H1 (cell line): ENCODE measurements around the gene MPND. TPM values are rescaled to one million over a fixed set of nuclear protein-coding genes. Genes with fewer than 3 reads are reported as not detected.

ENCODE experiments used
- CTCF ChIA-PET: fragments of 300-600 bp; sonication (Branson Sonifier 250); formaldehyde crosslinking; loops from one replicate; lab custom pipeline; 2021; ENCODE audit not compliant: partially characterized antibody; lab: Charles Lee
- POLR2A ChIA-PET: fragments of 300-600 bp; sonication (Branson Sonifier 250); formaldehyde crosslinking; loops from one replicate; lab custom pipeline; 2021; ENCODE audit warnings: inconsistent platforms; ENCODE audit not compliant: partially characterized antibody; lab: Charles Lee
- DNase-seq, 2 experiments: peaks; one replicate each; pipeline versions ENCODE4 v3.0.0 to v3.0.0-alpha.2; 2010 to 2022; ENCODE audit warnings: low spot score in 2 of 2, low read depth in 1 of 2, mixed read lengths in 1 of 2
- FAIRE-seq: peaks from 2 replicates; lab custom pipeline; 2011; peaks lifted over from hg19 to GRCh38; lab: Jason Lieb, UNC
- H2AFZ ChIP-seq: 2 replicates; pipeline ENCODE4 v1.8.1; 2012; ENCODE audit warnings: low read length, inconsistent platforms
- H2AK5ac ChIP-seq: 2 replicates; pipeline ENCODE4 v1.6.1; 2013; ENCODE audit warnings: low read depth, low read length
- H2BK120ac ChIP-seq: replicated peaks from 2 replicates; pipeline ENCODE3; 2013; ENCODE audit warnings: low read depth, low read length, inconsistent platforms
- H2BK12ac ChIP-seq: 2 replicates; pipeline ENCODE4 v1.6.1; 2013; ENCODE audit warnings: low read depth, low read length
- H2BK15ac ChIP-seq: 2 replicates; pipeline ENCODE4 v1.6.1; 2013; ENCODE audit warnings: low read length
- H2BK20ac ChIP-seq: 2 replicates; pipeline ENCODE4 v1.6.1; 2013; ENCODE audit warnings: low read length
- H2BK5ac ChIP-seq: 2 replicates; pipeline ENCODE4 v1.6.1; 2013; ENCODE audit warnings: low read depth, low read length
- H3K14ac ChIP-seq: 2 replicates; pipeline ENCODE4 v1.6.1; 2013; ENCODE audit warnings: inconsistent platforms; ENCODE audit not compliant: insufficient read length
- H3K18ac ChIP-seq: 2 replicates; pipeline ENCODE4 v1.6.1; 2013; ENCODE audit warnings: low read length; ENCODE audit errors: extremely low read depth
- H3K23ac ChIP-seq: 2 replicates; pipeline ENCODE4 v1.6.1; 2013; ENCODE audit warnings: inconsistent platforms; ENCODE audit not compliant: insufficient read length
- H3K23me2 ChIP-seq: 2 replicates; pipeline ENCODE4 v1.6.1; 2013; ENCODE audit warnings: low read depth, low read length
- H3K27ac ChIP-seq: 2 replicates; pipeline ENCODE4 v1.6.1; 2011; ENCODE audit warnings: low read depth, low read length, inconsistent platforms
- H3K27me3 ChIP-seq, 4 experiments: replicated peaks in 1 of 4; 1 replicate in 1 of 4; 2 replicates in 3 of 4; pipeline versions ENCODE4 v1.6.1 to v1.8.1; 2011 to 2013; ENCODE audit warnings: low read length in 3 of 4, mild to moderate bottlenecking in 3 of 4, inconsistent platforms in 2 of 4, mixed read lengths in 2 of 4, moderate library complexity in 1 of 4; ENCODE audit not compliant: control insufficient read depth in 3 of 4, insufficient read depth in 3 of 4; ENCODE audit errors: extremely low read depth in 1 of 4
- H3K36me3 ChIP-seq, 4 experiments: 2 replicates each; pipeline versions ENCODE4 v1.6.1 to v1.8.1; 2011 to 2013; ENCODE audit warnings: mild to moderate bottlenecking in 4 of 4, low read length in 3 of 4, moderate library complexity in 2 of 4, control low read depth in 1 of 4, inconsistent platforms in 1 of 4; ENCODE audit not compliant: insufficient read depth in 4 of 4, control insufficient read depth in 2 of 4
- H3K4ac ChIP-seq: replicated peaks from 2 replicates; pipeline ENCODE3; 2013; ENCODE audit warnings: low read length, low read depth, mixed read lengths, inconsistent platforms; ENCODE audit not compliant: insufficient read length
- H3K4me1 ChIP-seq, 4 experiments: replicated peaks in 1 of 4; 1 replicate in 1 of 4; 2 replicates in 3 of 4; pipeline versions ENCODE4 v1.6.1 to v1.8.1; 2011 to 2013; ENCODE audit warnings: low read length in 3 of 4, inconsistent platforms in 2 of 4, mixed read lengths in 1 of 4; ENCODE audit not compliant: insufficient read depth in 4 of 4, control insufficient read depth in 3 of 4
- H3K4me2 ChIP-seq, 2 experiments: 2 replicates each; pipeline versions ENCODE4 v1.6.1 to v1.8.1; 2011 to 2013; ENCODE audit warnings: low read depth in 2 of 2, low read length in 2 of 2, control low read depth in 1 of 2, inconsistent platforms in 1 of 2, mild to moderate bottlenecking in 1 of 2; ENCODE audit not compliant: insufficient read depth in 1 of 2
- H3K4me3 ChIP-seq, 4 experiments: fragments of 200-600, 300-600 bp in 1 of 4; sonication (generic), shearing (Covaris generic), sonication (Bioruptor Twin) in 1 of 4; 2 replicates each; pipeline versions ENCODE4 v1.5.1 to v1.8.1; 2011 to 2016; ENCODE audit warnings: low read length in 4 of 4, low read depth in 3 of 4, control low read depth in 2 of 4, inconsistent platforms in 2 of 4, mild to moderate bottlenecking in 2 of 4, mixed read lengths in 1 of 4, moderate library complexity in 1 of 4; ENCODE audit not compliant: insufficient read depth in 2 of 4; ENCODE audit errors: extremely low read depth in 1 of 4
- H3K56ac ChIP-seq: replicated peaks from 2 replicates; pipeline ENCODE3; 2013; ENCODE audit warnings: low read depth, mild to moderate bottlenecking, mixed read lengths, low read length, inconsistent platforms; ENCODE audit not compliant: insufficient read length
- H3K79me1 ChIP-seq: 2 replicates; pipeline ENCODE4 v1.6.1; 2013; ENCODE audit warnings: low read depth, low read length, control low read depth
- H3K79me2 ChIP-seq, 2 experiments: 2 replicates each; pipeline versions ENCODE4 v1.6.1 to v1.8.1; 2012 to 2013; ENCODE audit warnings: low read length in 2 of 2, mild to moderate bottlenecking in 2 of 2, inconsistent platforms in 1 of 2; ENCODE audit not compliant: insufficient read depth in 2 of 2, control insufficient read depth in 1 of 2
- H3K9ac ChIP-seq, 4 experiments: replicated peaks in 1 of 4; 1 replicate in 1 of 4; 2 replicates in 3 of 4; pipeline versions ENCODE4 v1.6.1 to v1.8.1; 2011 to 2013; ENCODE audit warnings: low read depth in 3 of 4, low read length in 3 of 4, control low read depth in 2 of 4, mild to moderate bottlenecking in 2 of 4, moderate library complexity in 2 of 4, inconsistent platforms in 1 of 4; ENCODE audit errors: extremely low read depth in 1 of 4
- H3K9me3 ChIP-seq, 2 experiments: 2 replicates each; pipeline versions ENCODE4 v1.6.1 to v1.8.1; 2012 to 2013; ENCODE audit warnings: mild to moderate bottlenecking in 2 of 2, moderate library complexity in 2 of 2, control low read depth in 1 of 2, inconsistent platforms in 1 of 2, low read depth in 1 of 2, low read length in 1 of 2, mixed read lengths in 1 of 2; ENCODE audit not compliant: insufficient read depth in 2 of 2
- H4K20me1 ChIP-seq, 2 experiments: replicated peaks in 1 of 2; 2 replicates each; pipeline versions ENCODE3 to v1.8.1; 2011 to 2013; ENCODE audit warnings: inconsistent platforms in 2 of 2, low read length in 2 of 2, mild to moderate bottlenecking in 1 of 2; ENCODE audit not compliant: insufficient read depth in 2 of 2, control insufficient read depth in 1 of 2
- H4K5ac ChIP-seq: 2 replicates; pipeline ENCODE4 v1.6.1; 2013; ENCODE audit warnings: low read length, low read depth, mixed read lengths, inconsistent platforms; ENCODE audit not compliant: insufficient read length
- H4K8ac ChIP-seq: 2 replicates; pipeline ENCODE4 v1.8.0; 2013; ENCODE audit warnings: mild to moderate bottlenecking, moderate library complexity, low read length, inconsistent platforms; ENCODE audit not compliant: insufficient read depth; ENCODE audit errors: extremely low read depth
- H4K91ac ChIP-seq: replicated peaks from 2 replicates; pipeline ENCODE3; 2013; ENCODE audit warnings: low read length, mixed read lengths, inconsistent platforms; ENCODE audit not compliant: insufficient read length
- BACH1 ChIP-seq: IDR thresholded peaks from 2 replicates; pipeline ENCODE4 v1.6.1; 2012; ENCODE audit warnings: low read length, improper control_type of control experiment
- BRCA1 ChIP-seq: IDR thresholded peaks from 2 replicates; pipeline ENCODE4 v1.6.1; 2012; ENCODE audit warnings: low read depth, low read length, improper control_type of control experiment
- CREB1 ChIP-seq: IDR thresholded peaks from 2 replicates; pipeline ENCODE4 v1.6.1; 2012; ENCODE audit warnings: inconsistent platforms
- CTCF ChIP-seq, 3 experiments: IDR thresholded peaks; 1 replicate in 2 of 3; 2 replicates in 1 of 3; pipeline versions ENCODE4 v1.5.1 to v1.6.1; 2011; ENCODE audit warnings: low read length in 3 of 3, mild to moderate bottlenecking in 3 of 3, inconsistent platforms in 2 of 3, low read depth in 1 of 3, moderate library complexity in 1 of 3; ENCODE audit not compliant: insufficient read depth in 1 of 3; ENCODE audit errors: control extremely low read depth in 1 of 3
- EGR1 ChIP-seq: IDR thresholded peaks from 2 replicates; pipeline ENCODE4 v1.6.1; 2011; ENCODE audit warnings: low read depth, low read length, borderline replicate concordance
- EZH2 ChIP-seq: fragments of 200-600 bp; sonication (generic); IDR thresholded peaks from 2 replicates; pipeline ENCODE4 v1.7.1; 2012; ENCODE audit warnings: low read depth, mild to moderate bottlenecking, moderate library complexity, low read length, inconsistent platforms; ENCODE audit not compliant: severe bottlenecking
- JUND ChIP-seq: IDR thresholded peaks from 2 replicates; pipeline ENCODE4 v1.6.1; 2011; ENCODE audit warnings: mild to moderate bottlenecking, improper control_type of control experiment, low read length
- KDM4A ChIP-seq: IDR thresholded peaks from one replicate; pipeline ENCODE4 v1.7.1; 2012; ENCODE audit warnings: low read depth, mild to moderate bottlenecking, moderate library complexity, low read length, inconsistent platforms; ENCODE audit not compliant: severe bottlenecking
- POLR2AphosphoS5 ChIP-seq: IDR thresholded peaks from 2 replicates; pipeline ENCODE4 v1.6.1; 2011; ENCODE audit warnings: low read depth, low read length
- RFX5 ChIP-seq: IDR thresholded peaks from 2 replicates; pipeline ENCODE4 v1.6.1; 2011; ENCODE audit warnings: low read depth, low read length, improper control_type of control experiment, borderline replicate concordance
- SIX5 ChIP-seq: IDR thresholded peaks from 2 replicates; pipeline ENCODE4 v1.6.1; 2011; ENCODE audit warnings: mild to moderate bottlenecking, low read depth, low read length
- WGBS, 2 experiments: shearing (Covaris generic) in 1 of 2; methylation state at CpG; one replicate each; pipeline versions ENCODE4 v1.1.6 to v1.1.7; 2013 to 2015; ENCODE audit warnings: low lambda C conversion rate in 2 of 2, mixed read lengths in 2 of 2, inconsistent platforms in 1 of 2, low coverage in 1 of 2, missing lambda C conversion rate in 1 of 2; ENCODE audit not compliant: insufficient replicate concordance in 2 of 2, insufficient coverage in 1 of 2, insufficient read length in 1 of 2; ENCODE audit errors: extremely low coverage in 1 of 2, missing lambda C conversion rate in 1 of 2; 5-methylcytosine and 5-hydroxymethylcytosine counted together
- polyA plus RNA-seq, 7 experiments: library from polyadenylated mRNA; depleted of rRNA in 3 of 7; stranded (reverse) in 5 of 7; unstranded in 2 of 7; fragments of >200 nt in 5 of 7; fragments of 200-250 nt in 2 of 7; gene quantifications; 1 replicate in 5 of 7; 2 replicates in 1 of 7; 4 replicates in 1 of 7; pipeline versions ENCODE4 v1.2.1 to v1.2.3, GENCODE V29; 2011 to 2013; ENCODE audit warnings: missing spikeins in 2 of 7, mixed read lengths in 2 of 7
- total RNA-seq: library from RNA; stranded (reverse); fragmentation: NEBNext Ultra II Directional; extraction: Animal tissue kit (Norgen Biotek cat#: 25700); gene quantifications from 2 replicates; pipeline ENCODE4 v1.2.1, GENCODE V29; 2021

The MPND gene
- total and polyA plus RNA-seq, 2 of the 8 experiments (the other 6 are each of a cell fraction or from before 2014, with no cell fraction given): 22.9 to 27.7 TPM

- Histone ChIP-seq H4K91ac (no peak overlapping the region), H2BK5ac (peak overlapping the region; percentile 40; the same call in 1 of the 2 replicates), H4K8ac (no peak overlapping the region; the same call in none of the 2 replicates), H3K9me3 (no peaks in the 10 kb centered on the region), H3K18ac (peak overlapping the region; percentile 75; the same call in 1 of the 2 replicates), H3K4me1 (peaks cover 10 to 36% (median 26%) of the 10 kb centered on the region in 4 experiments), H2BK12ac (0 out of 2 replicates have a peak overlapping the region, but pooled peaks have one; percentile 91), H3K4ac (peak overlapping the region; percentile 71), H3K36me3 (no peaks in the 10 kb centered on the region; a peak in 1 of 8 replicates), H2BK15ac (0 out of 2 replicates have a peak overlapping the region, but pooled peaks have one; percentile 61), H3K23ac (no peak overlapping the region), H4K5ac (no peak overlapping the region), H3K4me2 (peak overlapping the region; percentile 61 to 89), H3K56ac (no peak overlapping the region), H2BK20ac (no peak overlapping the region), H3K27me3 (no peaks in the 10 kb centered on the region), H3K27ac (no peak overlapping the region), H2BK120ac (no peak overlapping the region), H4K20me1 (peaks cover 28 to 45% of the 10 kb centered on the region in 2 experiments), H3K14ac (no peak overlapping the region), H3K79me2 (peaks cover 0 to 78% of the 10 kb centered on the region in 2 experiments; a peak in 2 of 4 replicates), H2AFZ (no peak overlapping the region), H3K79me1 (peaks cover 40% of the 10 kb centered on the region), H3K9ac (no peak overlapping the region), H3K23me2 (no peaks in the 10 kb centered on the region; the same call in 1 of the 2 replicates), H2AK5ac (no peak overlapping the region), H3K4me3 (peak overlapping the region in 1 of 4 experiments; percentile 48; a peak in 1 of 8 replicates)
- FAIRE-seq: no peak
- DNase-seq: no peak
- CTCF ChIA-PET: interaction anchor here (0.6 to 7.2 kb wide), 8 partner anchors 11 to 68 kb away, joined by 3 to 72 read pairs (median 5); partner anchors contain the start of gene SH3GL1
- POLR2A ChIA-PET: interaction anchor here (0.6 to 5.2 kb wide), 14 partner anchors 11 to 67 kb away, joined by 3 to 57 read pairs (median 4); partner anchors contain the start of genes CHAF1A, MPND and SH3GL1
- WGBS, 2 experiments: 82% methylated on average over 13 of the region's 17 CpGs; no CpG with 5 or more reads in 1 of the 2 experiments
- TF ChIP-seq SIX5: no peak
- no peak for TF ChIP-seq CREB1
- no peak for TF ChIP-seq JUND
- TF ChIP-seq EZH2: no peak
- TF ChIP-seq EGR1: no peak
- TF ChIP-seq BACH1: no peak
- TF ChIP-seq KDM4A: no peak
- no peak for TF ChIP-seq RFX5
- no peak for TF ChIP-seq CTCF (IDR thresholded peaks at IDR 0.05; ENCODE audit: control extremely low read depth in 1 of 3, insufficient read depth in 1 of 3, low read depth in 1 of 3, low read length in 3 of 3)
- no peak for TF ChIP-seq BRCA1
- no peak for TF ChIP-seq POLR2AphosphoS5
Measured at GRCh38 chr19:4389511-4390016, 46.2 kb downstream of the MPND start.
